IMR-90 (cell line): ENCODE data around the gene LRRC72. TPM values are rescaled to one million over a fixed set of nuclear protein-coding genes. Genes with fewer than 3 reads are reported as not detected.
A peak's percentile ranks its signal among the peaks of the same experiment; 100 is the strongest.

Experiments
- ATAC-seq: fragments of 200-7000 bp; cut with Tn5 transposase; 2 replicates; pipeline ENCODE4 v1.9.1; 2020; ENCODE audit warnings: low read depth, mild to moderate bottlenecking, moderate library complexity
- BruUV-seq: library from RNA; stranded (reverse); fragments of 400-500 nt; replicated peaks from 2 replicates; lab custom pipeline; 2021; lab: Mats Ljungman, UMichigan
- CTCF ChIA-PET: fragments of 300-600 bp; formaldehyde crosslinking; extraction: SDS; loops from one replicate; lab custom pipeline; 2021; ENCODE audit warnings: antibody characterized with exemption; lab: Yijun Ruan, JAX
- POLR2A ChIA-PET: fragments of 300-600 bp; sonication (Branson Sonifier 250); formaldehyde crosslinking; loops from one replicate; lab custom pipeline; 2022; ENCODE audit warnings: antibody characterized with exemption; ENCODE audit not compliant: unreplicated experiment; lab: Charles Lee
- DNase-seq: peaks from one replicate; pipeline ENCODE4 v3.0.0; 2013
- H2AFZ ChIP-seq: replicated peaks from 2 replicates; pipeline ENCODE3; 2013; ENCODE audit warnings: low read length, mild to moderate bottlenecking; ENCODE audit not compliant: poor library complexity
- H2AK5ac ChIP-seq: 2 replicates; pipeline ENCODE4 v1.6.1; 2013; ENCODE audit warnings: low read depth, low read length, inconsistent platforms
- H2AK9ac ChIP-seq: replicated peaks from 2 replicates; pipeline ENCODE3; 2013; ENCODE audit warnings: mild to moderate bottlenecking, low read depth, low read length, moderate library complexity; ENCODE audit not compliant: poor library complexity
- H2BK120ac ChIP-seq: 2 replicates; pipeline ENCODE4 v1.6.1; 2013; ENCODE audit warnings: low read depth, low read length, inconsistent platforms
- H2BK15ac ChIP-seq: 3 replicates; pipeline ENCODE4 v1.6.1; 2013; ENCODE audit warnings: low read depth, low read length, inconsistent platforms
- H2BK20ac ChIP-seq: 2 replicates; pipeline ENCODE4 v1.6.1; 2013; ENCODE audit warnings: low read depth, mild to moderate bottlenecking, inconsistent platforms, low read length, moderate library complexity
- H2BK5ac ChIP-seq: 2 replicates; pipeline ENCODE4 v1.6.1; 2013; ENCODE audit warnings: mild to moderate bottlenecking, low read depth, low read length, inconsistent platforms; ENCODE audit not compliant: poor library complexity, severe bottlenecking
- H3K14ac ChIP-seq: replicated peaks from 2 replicates; pipeline ENCODE4 v1.6.1; 2013; ENCODE audit warnings: low read depth, low read length, inconsistent platforms
- H3K18ac ChIP-seq: 2 replicates; pipeline ENCODE4 v1.6.1; 2013; ENCODE audit warnings: low read depth, low read length, control low read depth
- H3K23ac ChIP-seq: 2 replicates; pipeline ENCODE4 v1.6.1; 2013; ENCODE audit warnings: low read depth, low read length, inconsistent platforms
- H3K27ac ChIP-seq: 2 replicates; pipeline ENCODE4 v1.5.1; 2013; ENCODE audit warnings: mild to moderate bottlenecking, control low read depth, low read length; ENCODE audit not compliant: insufficient read depth
- H3K27me3 ChIP-seq: 2 replicates; pipeline ENCODE4 v1.6.1; 2013; ENCODE audit warnings: low read length; ENCODE audit not compliant: control insufficient read depth, insufficient read depth
- H3K36me3 ChIP-seq: 2 replicates; pipeline ENCODE4 v1.6.1; 2013; ENCODE audit warnings: low read length, mixed read lengths; ENCODE audit not compliant: control insufficient read depth, insufficient read depth
- H3K4ac ChIP-seq: 2 replicates; pipeline ENCODE4 v1.6.1; 2013; ENCODE audit warnings: low read depth, low read length, inconsistent platforms
- H3K4me1 ChIP-seq: 2 replicates; pipeline ENCODE4 v1.6.1; 2013; ENCODE audit warnings: low read length, mixed read lengths; ENCODE audit not compliant: control insufficient read depth, insufficient read depth
- H3K4me2 ChIP-seq: 2 replicates; pipeline ENCODE4 v1.6.1; 2013; ENCODE audit warnings: low read depth, mild to moderate bottlenecking, control low read depth, low read length, moderate library complexity
- H3K4me3 ChIP-seq: 2 replicates; pipeline ENCODE4 v1.5.1; 2013; ENCODE audit warnings: low read depth, mild to moderate bottlenecking, control low read depth, low read length, moderate library complexity; ENCODE audit not compliant: insufficient read depth
- H3K56ac ChIP-seq: 2 replicates; pipeline ENCODE4 v1.6.1; 2013; ENCODE audit warnings: low read length, inconsistent platforms; ENCODE audit not compliant: insufficient read depth; ENCODE audit errors: extremely low read depth
- H3K79me1 ChIP-seq, 2 experiments: 2 replicates each; pipeline ENCODE4 v1.6.1; 2013; ENCODE audit warnings: low read length in 2 of 2, inconsistent platforms in 1 of 2, low read depth in 1 of 2
- H3K9ac ChIP-seq: 2 replicates; pipeline ENCODE4 v1.6.1; 2013; ENCODE audit warnings: low read depth, low read length, control low read depth
- H3K9me1 ChIP-seq: 2 replicates; pipeline ENCODE4 v1.6.1; 2013; ENCODE audit warnings: low read length, inconsistent platforms; ENCODE audit not compliant: insufficient read depth
- H3K9me3 ChIP-seq: 2 replicates; pipeline ENCODE4 v1.6.1; 2013; ENCODE audit warnings: low read length; ENCODE audit not compliant: control insufficient read depth, insufficient read depth
- H4K20me1 ChIP-seq: 2 replicates; pipeline ENCODE4 v1.6.1; 2013; ENCODE audit warnings: low read length, inconsistent platforms; ENCODE audit not compliant: insufficient read depth
- H4K5ac ChIP-seq: 2 replicates; pipeline ENCODE4 v1.6.1; 2013; ENCODE audit warnings: mild to moderate bottlenecking, low read depth, low read length, control low read depth
- H4K8ac ChIP-seq, 2 experiments: 2 replicates each; pipeline ENCODE4 v1.6.1; 2013; ENCODE audit warnings: low read depth in 2 of 2, low read length in 2 of 2, control low read depth in 1 of 2, inconsistent platforms in 1 of 2
- H4K91ac ChIP-seq: 2 replicates; pipeline ENCODE4 v1.6.1; 2013; ENCODE audit warnings: low read depth, low read length, inconsistent platforms; ENCODE audit not compliant: insufficient read depth
- SMC3 ChIP-seq: fragments of 150-350 bp; IDR thresholded peaks from 2 replicates; pipeline ENCODE4 v1.6.1; 2016; ENCODE audit warnings: low read depth, mild to moderate bottlenecking, antibody characterized with exemption, low read length, moderate library complexity
- WGBS, 2 experiments: methylation state at CpG; one replicate each; pipeline versions ENCODE4 v1.1.5 to v1.1.7; 2013; ENCODE audit warnings: missing lambda C conversion rate in 2 of 2; ENCODE audit not compliant: insufficient read length in 1 of 2; ENCODE audit errors: extremely low coverage in 2 of 2; 5-methylcytosine and 5-hydroxymethylcytosine counted together
- dilution Hi-C: fragments of 300-500 bp; cut with HindIII; formaldehyde crosslinking; loops from one replicate; pipeline ENCODE4 v1.14.3; 2018; ENCODE audit warnings: low sequenced_read_pairs; ENCODE audit not compliant: unreplicated experiment
- in situ Hi-C: fragments of 300-500 bp; cut with MboI; formaldehyde crosslinking; loops from 3 replicates; pipeline ENCODE4 v1.14.3; 2019; ENCODE audit warnings: low sequenced_read_pairs, inconsistent platforms, mixed read lengths
- intact Hi-C: fragments of 100-400 bp; cut with micrococcal nuclease; formaldehyde crosslinking; loops from 2 replicates; pipeline ENCODE4 v1.10.0; 2022
- polyA plus RNA-seq, 3 experiments: library from polyadenylated mRNA; depleted of rRNA; stranded (reverse); fragments of >200 nt; gene quantifications; 2 replicates each; pipeline ENCODE4 v1.2.3, GENCODE V29; 2012; ENCODE audit warnings: low replicate concordance in 1 of 3
- total RNA-seq: library from RNA; depleted of rRNA; stranded (reverse); fragments of >200 nt; gene quantifications from 2 replicates; pipeline ENCODE4 v1.2.3, GENCODE V29; 2012

Gene LRRC72
- total and polyA plus RNA-seq, 2 of the 4 experiments (the other 2 are of a cell fraction), result not detected

DNA sequence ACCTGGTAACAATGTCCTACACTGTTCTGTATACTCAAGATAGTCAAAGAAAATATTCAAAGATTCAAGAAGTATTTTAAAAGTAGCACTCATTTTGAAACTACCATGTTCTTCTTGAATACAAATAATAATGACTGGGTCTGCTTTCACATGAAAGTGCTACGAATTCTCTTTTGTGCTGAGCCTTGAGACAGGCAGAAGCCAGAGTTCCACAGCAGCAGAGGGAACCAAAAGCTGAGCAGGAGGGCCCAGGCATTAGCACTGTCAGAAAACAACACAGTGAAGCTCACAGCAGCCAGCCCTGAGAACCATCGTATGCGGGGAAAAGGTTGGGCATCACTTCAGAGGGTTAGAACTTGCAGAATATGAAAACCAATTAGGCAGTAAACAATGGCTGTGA, 80.1 kb downstream of the LRRC72 start:
- Histone ChIP-seq H3K79me1 (peaks cover 1 to 2% of the 10 kb centered on the region in 2 experiments; a peak in 2 of 4 replicates), H3K27me3 (no peaks in the 10 kb centered on the region), H3K56ac (no peak overlapping the region), H3K9me3 (no peaks in the 10 kb centered on the region), H3K4ac (no peak overlapping the region), H2BK20ac (peak overlapping the region; percentile 36; the same call in 1 of the 2 replicates), H3K14ac (no peak overlapping the region), H2BK15ac (no peak overlapping the region), H4K8ac (no peak overlapping the region), H4K20me1 (no peaks in the 10 kb centered on the region), H4K91ac (no peak overlapping the region; the same call in 1 of the 2 replicates), H4K5ac (no peak overlapping the region), H2AK9ac (peak overlapping the region; percentile 78), H2AFZ (peak overlapping the region; percentile 23), H3K36me3 (peaks cover 23% of the 10 kb centered on the region), H3K9me1 (no peaks in the 10 kb centered on the region), H2AK5ac (no peak overlapping the region), H3K27ac (no peak overlapping the region), H3K4me2 (no peak overlapping the region), H2BK5ac (no peak overlapping the region), H2BK120ac (no peak overlapping the region), H3K4me1 (0 out of 2 replicates have a peak, but pooled peaks cover 3% of the 10 kb centered on the region), H3K4me3 (no peak overlapping the region), H3K23ac (no peak overlapping the region), H3K9ac (no peak overlapping the region), H3K18ac (no peak overlapping the region)
- DNase-seq (no peak), ATAC-seq (peak; percentile 14; the same call in 1 of the 2 replicates)
- CTCF ChIA-PET, result no interaction called here
- in situ Hi-C loops, result loop anchor here (25.0 kb wide), 1 partner anchor 306 kb away; no protein-coding TSS in a partner anchor
- POLR2A ChIA-PET, result no interaction called here
- TF ChIP-seq SMC3, result no peak
- BruUV-seq, result no TSS peak
- dilution Hi-C loops, result no loop called here
- intact Hi-C loops, result loop anchor here (5.0 kb wide), 1 partner anchor 311 kb away; no protein-coding TSS in a partner anchor
- WGBS, 2 experiments, result no CpG with 5 or more reads among the region's 3 CpGs
